Sigmoid colon (tissue), 7 donors: ENCODE measurements around the gene CCDC187. TPM values are rescaled to one million over a fixed set of nuclear protein-coding genes. Genes with fewer than 3 reads are reported as not detected.

Source experiments
- DNase-seq: peaks from one replicate; pipeline ENCODE4 v3.0.0-alpha.2; 2019
- H3K27ac ChIP-seq, 4 donors: fragments of 200-600 bp; sonication (generic); one replicate each; pipeline ENCODE4 v1.5.1; 2016 to 2019; ENCODE audit warnings: mild to moderate bottlenecking in 1 of 4
- H3K27me3 ChIP-seq, 3 donors: fragments of 200-600 bp; sonication (generic); one replicate each; pipeline ENCODE4 v1.5.1; 2019; ENCODE audit warnings: mild to moderate bottlenecking in 1 of 3
- H3K36me3 ChIP-seq, 4 donors: fragments of 200-600 bp; sonication (generic); one replicate each; pipeline ENCODE4 v1.5.1; 2016 to 2019
- H3K4me1 ChIP-seq, 4 donors: fragments of 200-600 bp; sonication (generic); one replicate each; pipeline ENCODE4 v1.5.1; 2017 to 2019
- H3K4me3 ChIP-seq, 4 donors: fragments of 200-600 bp; sonication (generic); one replicate each; pipeline ENCODE4 v1.5.1; 2017 to 2019; ENCODE audit warnings: mild to moderate bottlenecking in 2 of 4, moderate library complexity in 1 of 4
- H3K9me3 ChIP-seq, 4 donors: fragments of 200-600 bp in 3 of 4; sonication (generic) in 3 of 4; one replicate each; pipeline versions ENCODE4 v1.5.1 to v1.6.1; 2013 to 2019
- EP300 ChIP-seq, 4 donors: sonication (generic); formaldehyde crosslinking; IDR thresholded peaks; one replicate each; pipeline ENCODE4 v1.6.1; 2017; ENCODE audit warnings: antibody characterized with exemption in 4 of 4
- POLR2A ChIP-seq, 2 donors: fragments of 450-650 bp; IDR thresholded peaks; one replicate each; pipeline ENCODE4 v1.6.1; 2016; ENCODE audit warnings: antibody characterized with exemption in 2 of 2, mild to moderate bottlenecking in 2 of 2, moderate library complexity in 2 of 2
- POLR2AphosphoS5 ChIP-seq, 4 donors: sonication (generic); formaldehyde crosslinking; IDR thresholded peaks; one replicate each; pipeline ENCODE4 v1.6.1; 2017; ENCODE audit warnings: antibody characterized with exemption in 4 of 4
- WGBS, 2 donors: extraction: QIAGEN DNeasy Blood & Tissue Kit; methylation state at CpG; one replicate each; pipeline ENCODE4 v1.1.7; 2013; 5-methylcytosine and 5-hydroxymethylcytosine counted together
- intact Hi-C: fragments of 100-400 bp; cut with DNase I; formaldehyde crosslinking; loops from one replicate; pipeline ENCODE4 v1.15.1; 2023
- polyA plus RNA-seq, 3 donors: library from polyadenylated mRNA; stranded (reverse); fragments of 200-250 nt; gene quantifications; one replicate each; pipeline ENCODE4 v1.2.3, GENCODE V29; 2013
- total RNA-seq, 4 donors: library from RNA; depleted of rRNA; stranded (reverse); fragments of >200 nt; gene quantifications; one replicate each; pipeline ENCODE4 v1.1.0, GENCODE V29; 2016
- TF ChIP-seq, protein P1 (sequence below), 4 experiments: fragments of 450-650 bp in 3 of 4; fragments of 200-600 bp in 1 of 4; IDR thresholded peaks; one replicate each; pipeline ENCODE4 v1.5.1; 2016 to 2019; ENCODE audit warnings: antibody characterized with exemption in 4 of 4, mild to moderate bottlenecking in 3 of 4, moderate library complexity in 2 of 4
- donor health status: healthy with polysubstance abuse.
- donor health status: Bipolar disorder and iron deficiency.
- donor health status: healthy.

Gene CCDC187
- total and polyA plus RNA-seq, 7 donors = 0.32 TPM; not detected in 6

DNA sequence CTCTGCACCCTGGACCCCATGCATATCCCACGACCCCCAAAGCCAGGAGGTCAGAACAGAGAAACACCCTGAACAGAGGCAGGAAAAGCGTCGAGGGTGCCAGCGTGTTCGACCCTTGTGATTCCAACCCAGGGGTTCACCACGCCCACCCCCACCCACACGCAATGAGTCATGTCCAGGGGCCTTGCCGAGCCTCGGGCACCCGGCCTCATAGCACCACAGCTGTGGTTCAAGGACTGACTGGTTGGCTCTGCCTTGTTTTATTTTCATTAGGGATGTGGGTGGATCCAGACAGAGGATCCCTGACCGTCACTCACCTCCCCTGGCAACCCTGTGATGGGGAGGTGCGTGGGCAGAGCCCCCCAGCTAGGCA, 48.7 kb downstream of the CCDC187 start:
- Histone ChIP-seq H3K27ac (no peak overlapping the region), H3K9me3 (no peaks in the 10 kb centered on the region), H3K27me3 (peaks cover 0 to 36% (median 4%) of the 10 kb centered on the region in 3 donors), H3K36me3 (no peaks in the 10 kb centered on the region), H3K4me1 (no peaks in the 10 kb centered on the region), H3K4me3 (no peak overlapping the region)
- intact Hi-C loops = no loop called here
- WGBS, 2 donors = 20 to 61% methylated on average over 12 of the region's 12 CpGs
- no peak for DNase-seq
- TF ChIP-seq, protein P1, sequence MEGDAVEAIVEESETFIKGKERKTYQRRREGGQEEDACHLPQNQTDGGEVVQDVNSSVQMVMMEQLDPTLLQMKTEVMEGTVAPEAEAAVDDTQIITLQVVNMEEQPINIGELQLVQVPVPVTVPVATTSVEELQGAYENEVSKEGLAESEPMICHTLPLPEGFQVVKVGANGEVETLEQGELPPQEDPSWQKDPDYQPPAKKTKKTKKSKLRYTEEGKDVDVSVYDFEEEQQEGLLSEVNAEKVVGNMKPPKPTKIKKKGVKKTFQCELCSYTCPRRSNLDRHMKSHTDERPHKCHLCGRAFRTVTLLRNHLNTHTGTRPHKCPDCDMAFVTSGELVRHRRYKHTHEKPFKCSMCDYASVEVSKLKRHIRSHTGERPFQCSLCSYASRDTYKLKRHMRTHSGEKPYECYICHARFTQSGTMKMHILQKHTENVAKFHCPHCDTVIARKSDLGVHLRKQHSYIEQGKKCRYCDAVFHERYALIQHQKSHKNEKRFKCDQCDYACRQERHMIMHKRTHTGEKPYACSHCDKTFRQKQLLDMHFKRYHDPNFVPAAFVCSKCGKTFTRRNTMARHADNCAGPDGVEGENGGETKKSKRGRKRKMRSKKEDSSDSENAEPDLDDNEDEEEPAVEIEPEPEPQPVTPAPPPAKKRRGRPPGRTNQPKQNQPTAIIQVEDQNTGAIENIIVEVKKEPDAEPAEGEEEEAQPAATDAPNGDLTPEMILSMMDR (IDR thresholded peaks at IDR 0.05) = no peak
- TF ChIP-seq EP300 (IDR thresholded peaks at IDR 0.05) = no peak
- TF ChIP-seq POLR2AphosphoS5 (IDR thresholded peaks at IDR 0.05) = no peak
- no peak for TF ChIP-seq POLR2A (IDR thresholded peaks at IDR 0.05)

DNA sequence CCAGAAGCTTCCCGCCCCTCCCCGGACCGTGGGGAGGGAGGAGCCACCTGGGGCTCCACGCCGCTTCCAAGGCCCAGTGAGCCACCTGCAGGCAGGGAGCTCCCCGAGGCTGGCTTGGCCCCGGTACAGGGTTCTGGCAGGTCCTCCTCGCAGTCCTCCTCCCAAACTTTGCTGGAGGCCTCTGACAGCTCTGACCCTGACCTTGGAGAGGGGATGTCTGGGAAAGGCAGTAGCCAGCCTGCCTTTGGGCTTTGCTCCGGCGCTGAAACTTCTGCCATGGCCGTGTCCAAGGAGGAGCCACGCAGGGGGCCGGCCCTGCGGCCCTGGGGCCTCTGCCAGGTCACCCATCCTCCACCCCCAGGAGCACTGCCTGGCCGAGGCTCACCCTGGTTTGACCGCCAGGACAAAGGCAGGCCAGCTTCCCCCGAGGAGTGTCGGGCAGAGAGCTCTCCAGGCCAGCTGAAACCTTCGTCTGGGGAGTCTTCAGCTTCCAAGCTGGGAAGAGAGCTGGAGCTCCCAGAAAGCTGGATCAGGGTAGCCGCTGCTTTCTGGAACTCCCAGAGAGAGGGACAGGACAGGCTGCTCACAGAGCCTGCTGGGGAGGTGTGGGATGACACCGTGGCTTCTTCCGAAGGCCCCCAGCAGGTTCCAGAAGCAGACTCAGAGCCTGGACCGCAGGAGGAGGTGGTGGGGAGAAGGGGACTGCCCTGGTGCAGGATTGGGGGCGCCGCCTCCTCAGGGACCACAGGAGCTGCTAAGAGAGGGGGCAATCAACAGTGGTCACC, 49.3 kb downstream of the CCDC187 start:
- H3K9me3 ChIP-seq = no peaks in the 10 kb centered on the region
- DNase-seq = no peak
- no peaks in the 10 kb centered on the region for H3K4me1 ChIP-seq
- 54 to 67% methylated on average over 25 of the region's 25 CpGs for WGBS, 2 donors
- peaks cover 0 to 36% (median 4%) of the 10 kb centered on the region in 3 donors for H3K27me3 ChIP-seq
- intact Hi-C loops = no loop called here
- no peaks in the 10 kb centered on the region for H3K36me3 ChIP-seq
- TF ChIP-seq EP300 (IDR thresholded peaks at IDR 0.05) (no peak), POLR2A (IDR thresholded peaks at IDR 0.05) (no peak)
- H3K27ac ChIP-seq = no peak overlapping the region
- H3K4me3 ChIP-seq = no peak overlapping the region

DNA sequence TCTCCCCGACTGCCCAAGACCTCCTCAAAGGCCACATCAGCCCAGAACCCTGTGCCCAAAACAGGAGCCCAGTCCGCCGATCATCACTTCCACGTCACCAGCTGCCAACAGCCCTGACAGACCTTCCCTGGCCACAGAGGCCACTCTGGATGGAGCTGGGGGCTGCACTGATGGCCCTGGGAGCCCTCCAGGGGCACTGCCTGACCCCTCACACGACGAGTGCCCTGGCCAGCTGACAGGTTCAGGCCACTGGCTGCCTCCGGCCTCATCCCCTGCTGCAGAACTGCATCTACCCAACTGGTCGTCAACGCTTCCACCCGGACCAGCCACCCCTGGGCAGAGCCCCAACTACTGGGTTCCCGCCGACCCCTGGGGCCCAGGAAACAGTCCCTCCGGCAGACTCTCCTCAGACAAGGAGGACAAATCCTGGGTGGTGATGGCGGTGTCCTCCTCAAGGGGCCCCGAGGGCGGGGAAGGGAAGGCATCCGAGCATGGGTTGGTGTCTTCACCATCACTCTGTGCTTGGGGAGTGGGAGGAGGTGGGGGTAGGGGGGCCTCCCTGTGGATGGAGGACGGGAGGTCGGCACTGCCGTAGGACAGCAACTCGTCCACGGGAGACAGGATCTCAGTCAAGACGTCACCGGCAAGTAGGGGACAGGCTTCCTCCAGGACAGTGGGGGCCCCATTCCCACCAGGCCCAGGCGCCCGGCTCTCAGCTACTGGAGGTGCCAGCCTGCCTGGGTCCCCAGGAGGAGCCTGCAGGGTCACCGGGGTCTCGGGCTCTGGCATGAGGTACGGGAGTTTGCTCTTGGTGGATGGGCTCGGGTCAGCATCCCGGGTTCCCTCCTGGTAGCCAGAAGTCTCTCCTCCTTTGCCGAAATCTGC, 50.4 kb downstream of the CCDC187 start:
- Histone ChIP-seq H3K36me3 (no peaks in the 10 kb centered on the region), H3K4me3 (no peak overlapping the region), H3K9me3 (no peaks in the 10 kb centered on the region), H3K27me3 (peaks cover 0 to 36% (median 4%) of the 10 kb centered on the region in 3 donors), H3K4me1 (no peaks in the 10 kb centered on the region), H3K27ac (no peak overlapping the region)
- TF ChIP-seq, protein P1 (IDR thresholded peaks at IDR 0.05) = no peak
- intact Hi-C loops = no loop called here
- no peak for DNase-seq
- 78 to 86% methylated on average over 32 of the region's 32 CpGs for WGBS, 2 donors

DNA sequence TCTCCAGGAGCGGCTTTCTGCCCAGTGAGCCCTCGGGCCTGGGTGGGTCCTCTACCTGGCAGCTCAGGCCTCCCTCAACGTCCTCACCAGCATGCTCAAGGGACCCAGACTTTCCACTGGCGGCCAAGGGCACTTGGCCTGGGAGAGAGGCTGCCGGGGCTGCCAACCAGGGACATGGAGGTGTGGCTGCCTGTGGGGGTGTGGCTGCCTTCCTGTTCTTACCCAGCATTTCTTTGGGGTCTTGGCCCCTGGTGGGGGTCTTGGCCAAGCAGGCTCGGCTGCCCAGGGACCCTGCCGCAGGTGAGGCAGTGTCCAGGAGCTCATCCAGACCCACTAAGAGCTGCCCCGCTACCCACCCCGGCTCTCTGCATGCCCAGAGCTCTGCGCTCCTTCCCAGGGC, 51.0 kb downstream of the CCDC187 start:
- intact Hi-C loops = no loop called here
- Histone ChIP-seq H3K4me3 (no peak overlapping the region), H3K27me3 (peaks cover 0 to 31% (median 4%) of the 10 kb centered on the region in 3 donors)

More for the DNA sequence above, 51.0 kb downstream of the CCDC187 start:
- no peaks in the 10 kb centered on the region for H3K9me3 ChIP-seq
- TF ChIP-seq, protein P1 (IDR thresholded peaks at IDR 0.05) = no peak
- TF ChIP-seq EP300 (IDR thresholded peaks at IDR 0.05) = no peak
- TF ChIP-seq POLR2A (IDR thresholded peaks at IDR 0.05) = no peak
- TF ChIP-seq POLR2AphosphoS5 (IDR thresholded peaks at IDR 0.05) = no peak
- no peaks in the 10 kb centered on the region for H3K4me1 ChIP-seq
- 83 to 84% methylated on average over 10 of the region's 10 CpGs for WGBS, 2 donors
- H3K27ac ChIP-seq = no peak overlapping the region
- no peaks in the 10 kb centered on the region for H3K36me3 ChIP-seq
- no peak for DNase-seq
